HG02973 (cell line): ENCODE measurements around the gene TMEM86B.
"Not testable (repeated sequence)": the region's sequence is repeated elsewhere in the genome, so short reads cannot be mapped to it uniquely, and the experiment has no call there.

Experiments used
- ATAC-seq: cut with Tn5 transposase; IDR thresholded peaks from one replicate; pipeline ENCODE4 v1.9.1; 2021; ENCODE audit warnings: moderate library complexity; ENCODE audit not compliant: unreplicated experiment

TMEM86B gene

DNA sequence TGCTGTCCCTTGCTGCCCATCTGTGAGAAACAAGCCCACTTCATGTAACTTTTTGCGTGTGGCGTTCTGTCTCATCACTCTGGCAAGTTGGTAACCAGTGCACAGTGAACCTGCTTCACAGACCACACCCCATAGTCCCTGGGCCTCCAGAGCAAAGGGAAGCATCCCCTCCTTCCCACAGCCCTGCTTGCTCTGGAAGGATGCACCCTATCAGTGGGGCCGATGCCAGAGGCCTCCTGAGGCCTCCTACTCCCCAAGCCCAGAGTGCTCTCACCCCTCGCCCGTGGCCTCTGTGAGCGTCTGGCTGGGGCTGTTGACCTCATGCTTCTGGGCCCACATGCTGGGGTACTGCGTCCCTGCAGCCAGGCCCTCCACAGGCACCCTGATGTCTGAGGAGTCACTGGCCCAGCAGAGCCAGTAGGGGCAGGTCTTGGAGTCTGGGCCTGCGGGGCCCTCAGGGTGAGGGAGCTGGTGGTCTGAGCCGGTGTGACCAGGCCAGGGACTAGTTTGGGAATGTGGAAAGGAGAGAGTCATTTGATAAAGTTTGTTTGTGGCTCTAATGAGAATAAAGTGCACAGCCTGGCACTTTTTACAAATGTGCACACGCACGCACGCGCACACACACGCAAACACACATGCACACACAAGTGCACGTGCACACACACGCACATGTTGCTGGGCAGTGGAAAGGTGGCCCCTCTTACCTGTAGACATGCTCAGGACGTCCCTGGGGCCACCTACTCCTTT is 5.1 kb downstream of the TMEM86B start:
- ATAC-seq: no peak

DNA sequence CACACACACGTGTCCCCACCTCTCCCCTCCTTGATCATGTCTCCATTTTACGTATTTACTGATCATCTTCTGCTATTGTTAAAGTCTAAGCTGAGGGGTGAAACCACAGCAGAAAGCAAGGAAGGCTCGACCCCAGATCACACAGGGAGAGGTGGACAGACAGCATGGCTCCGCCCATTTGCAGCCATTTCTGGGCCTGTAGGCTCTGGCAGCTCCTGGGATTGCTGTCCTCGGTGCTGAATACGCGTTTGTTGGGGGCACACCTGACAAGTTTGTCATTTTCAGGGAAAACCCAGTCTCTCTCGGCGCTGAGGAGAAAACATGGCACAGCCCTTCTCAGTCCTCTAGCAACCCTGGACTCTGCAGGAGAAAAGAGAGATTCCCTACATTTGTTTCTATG is 8.0 kb downstream of the TMEM86B start:
- no peak for ATAC-seq

GRCh38 chr19:55216461-55217198 is 11.9 kb downstream of the TMEM86B start:
- ATAC-seq: no peak

DNA sequence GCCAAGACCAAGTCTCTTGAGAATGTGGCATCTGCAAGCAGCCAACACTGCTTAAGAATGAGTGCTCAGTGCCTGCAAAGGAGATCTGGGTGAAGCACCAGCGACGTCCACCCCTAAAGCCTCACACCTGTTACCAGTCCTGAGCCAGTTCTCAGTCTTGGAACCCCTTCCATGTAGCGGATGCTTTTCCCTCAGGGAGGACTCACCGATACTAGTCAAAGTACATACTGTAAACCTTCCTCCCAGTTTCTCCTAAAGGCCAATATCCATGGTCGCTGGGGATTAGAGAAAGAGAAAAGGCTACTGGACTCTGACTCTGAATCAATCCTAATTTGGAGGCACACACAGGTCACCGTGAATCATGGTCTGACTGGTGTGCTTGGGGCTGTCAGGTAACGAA is 15.0 kb downstream of the TMEM86B start:
- ATAC-seq: no peak

DNA sequence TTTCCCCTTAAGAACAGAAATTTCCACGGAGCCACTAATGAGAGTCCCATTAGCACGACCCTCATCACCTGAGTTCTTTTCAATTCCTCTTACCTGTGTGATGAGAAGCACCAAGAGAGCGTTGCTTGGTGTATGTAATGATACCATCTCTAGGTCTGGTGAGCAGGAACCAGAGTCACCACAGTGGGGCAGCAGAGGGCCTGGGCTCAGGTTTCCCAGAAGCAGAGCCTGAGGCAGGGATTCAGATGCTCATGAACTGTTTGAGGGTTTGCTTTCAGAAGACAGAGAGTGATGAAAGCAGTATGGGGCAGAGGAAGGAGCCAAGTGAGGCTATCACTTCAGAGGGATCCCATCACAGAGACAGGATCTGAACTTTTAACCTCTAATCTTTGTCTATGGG is 16.1 kb downstream of the TMEM86B start:
- no peak for ATAC-seq

DNA sequence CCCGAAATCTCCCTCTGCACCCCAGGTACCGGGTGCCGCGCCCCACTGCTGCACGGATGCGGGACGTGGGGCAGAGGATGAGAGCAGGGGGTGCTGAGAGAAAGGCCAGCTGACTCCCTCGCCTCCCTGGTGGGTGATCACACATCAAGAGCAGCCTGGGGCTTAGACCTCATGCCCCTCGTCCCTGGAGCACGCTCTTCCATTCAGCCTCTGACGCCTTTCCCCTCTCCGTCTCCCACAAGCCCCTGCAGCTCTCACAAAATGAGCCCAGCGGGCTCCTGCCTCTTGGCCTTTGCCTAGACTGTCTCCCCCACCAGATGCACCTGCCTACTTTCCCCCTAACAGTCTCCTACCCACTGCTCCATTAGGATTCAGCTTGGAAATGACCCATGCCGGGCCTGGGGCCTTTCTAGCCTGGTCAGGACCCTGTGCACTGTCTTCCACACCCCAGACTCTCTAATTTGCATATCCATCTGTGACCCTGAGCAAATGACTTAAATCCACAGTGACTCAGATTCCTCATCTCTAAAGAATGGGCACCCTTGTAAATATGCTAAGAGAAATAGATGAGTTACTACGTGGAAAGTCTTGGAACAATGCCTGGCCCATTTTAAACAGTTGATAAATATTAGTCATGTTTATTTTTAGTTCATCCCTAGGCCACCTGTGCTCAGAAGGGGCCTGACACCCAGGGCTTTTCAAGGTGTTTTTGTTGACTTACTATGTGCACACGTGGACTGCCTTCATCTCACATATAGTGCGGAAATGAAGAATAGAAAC is 18.7 kb downstream of the TMEM86B start:
- ATAC-seq: no peak

DNA sequence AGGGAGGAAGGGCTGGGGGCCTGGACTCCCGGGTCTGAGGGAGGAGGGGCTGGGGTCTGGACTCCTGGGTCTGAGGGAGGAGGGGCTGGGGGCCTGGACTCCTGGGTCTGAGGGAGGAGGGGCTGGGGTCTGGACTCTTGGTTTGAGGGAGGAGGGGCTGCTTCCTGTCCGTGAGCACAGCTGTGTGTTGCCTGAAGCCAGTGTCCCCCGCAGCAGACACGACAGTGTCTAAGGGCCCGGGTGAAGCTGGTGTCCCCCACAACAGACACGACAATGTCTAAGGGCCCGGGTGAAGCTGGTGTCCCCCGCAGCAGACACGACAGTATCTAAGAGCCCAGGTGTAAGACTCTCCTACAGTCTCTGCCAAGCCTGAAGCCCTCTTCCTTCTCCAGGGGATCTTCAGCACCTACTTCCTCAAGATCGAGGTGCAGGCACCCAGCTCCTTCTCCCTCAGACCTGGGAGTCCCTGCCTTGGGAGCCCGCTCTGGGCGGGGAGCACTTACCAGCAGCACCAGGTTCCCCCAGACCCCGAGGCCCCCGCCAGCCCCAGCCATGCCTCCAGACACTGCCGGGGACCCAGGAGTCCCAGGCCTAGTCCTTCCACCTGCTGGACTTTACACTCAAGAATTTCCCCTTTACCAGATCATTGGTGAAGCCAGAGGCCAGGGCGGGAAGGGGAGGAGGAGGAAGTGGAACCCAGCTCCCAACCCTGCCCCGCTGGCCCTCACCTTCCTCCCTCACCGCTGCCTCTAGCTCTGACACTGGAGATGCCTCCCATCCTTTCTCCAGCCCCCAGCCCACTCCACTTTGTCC is 19.5 kb downstream of the TMEM86B start, which contains the start of gene PTPRH:
Gene PTPRH (minus strand): TSS at position 622 of the 813 bp plus-strand sequence. CDS start 68 bp downstream, at position 554.
- no peak for ATAC-seq

- no peak for ATAC-seq
Measured at GRCh38 chr19:55206664-55207500, 21.7 kb downstream of the TMEM86B start.

DNA sequence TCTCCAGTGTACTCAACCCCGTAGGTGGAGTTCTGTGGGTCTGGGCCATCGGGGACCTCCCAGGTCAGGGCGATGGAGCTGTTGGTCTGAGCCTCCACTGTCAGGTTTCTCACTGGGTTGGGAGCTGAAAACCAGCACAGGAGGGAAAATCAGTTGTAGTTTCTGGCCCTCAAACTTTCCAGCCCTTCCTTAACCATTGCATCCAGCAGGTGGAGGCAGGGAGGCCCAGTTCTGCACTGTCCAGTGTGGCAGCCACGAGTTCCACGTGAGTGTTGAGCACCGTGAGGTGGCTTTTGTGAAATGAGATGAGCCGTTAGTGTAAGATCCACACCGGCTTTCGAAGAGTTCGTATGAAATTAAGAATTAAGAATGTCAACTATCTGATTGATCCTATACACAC is 26.4 kb downstream of the TMEM86B start:
- not testable (repeated sequence) for ATAC-seq

DNA sequence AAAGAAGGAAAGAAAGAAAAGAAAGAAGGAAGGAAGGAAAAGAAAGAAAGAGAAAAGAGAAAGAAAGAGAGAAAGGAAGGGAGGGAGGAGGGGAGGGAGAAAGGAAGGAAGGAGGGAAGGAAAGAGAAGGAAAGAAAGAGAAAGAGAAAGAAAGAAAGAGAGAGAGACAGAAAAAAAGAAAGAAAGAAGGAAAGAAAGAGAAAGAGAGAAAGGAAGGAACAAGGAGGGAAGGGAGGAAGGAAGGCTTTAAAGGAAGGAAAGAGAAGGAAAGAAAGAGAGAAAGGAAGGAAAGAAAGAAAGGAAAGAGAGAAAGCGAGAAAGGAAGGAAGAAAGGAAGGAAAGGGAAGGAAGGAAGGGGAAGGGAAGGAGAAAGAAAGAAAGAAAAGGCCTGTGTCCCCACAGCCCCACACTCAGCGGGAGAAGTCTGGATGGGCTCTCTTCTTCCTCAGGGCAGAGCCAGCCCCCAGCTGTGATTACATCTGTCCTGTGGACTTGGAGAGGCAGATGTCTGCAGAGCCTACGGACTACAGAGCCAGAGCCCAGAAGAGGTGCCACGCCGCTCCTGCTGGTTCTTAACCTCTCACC is 28.9 kb downstream of the TMEM86B start:
- no peak for ATAC-seq

GRCh38 chr19:55198651-55199050 is 29.9 kb downstream of the TMEM86B start:
- ATAC-seq: no peak

- no peak for ATAC-seq
Measured at GRCh38 chr19:55197528-55197927, 31.0 kb downstream of the TMEM86B start.

- ATAC-seq: no peak
Measured at GRCh38 chr19:55196803-55197202, 31.8 kb downstream of the TMEM86B start.

- no peak for ATAC-seq
Measured at GRCh38 chr19:55193481-55193880, 35.1 kb downstream of the TMEM86B start.

- no peak for ATAC-seq
Measured at GRCh38 chr19:55189403-55189835, 39.1 kb downstream of the TMEM86B start.

DNA sequence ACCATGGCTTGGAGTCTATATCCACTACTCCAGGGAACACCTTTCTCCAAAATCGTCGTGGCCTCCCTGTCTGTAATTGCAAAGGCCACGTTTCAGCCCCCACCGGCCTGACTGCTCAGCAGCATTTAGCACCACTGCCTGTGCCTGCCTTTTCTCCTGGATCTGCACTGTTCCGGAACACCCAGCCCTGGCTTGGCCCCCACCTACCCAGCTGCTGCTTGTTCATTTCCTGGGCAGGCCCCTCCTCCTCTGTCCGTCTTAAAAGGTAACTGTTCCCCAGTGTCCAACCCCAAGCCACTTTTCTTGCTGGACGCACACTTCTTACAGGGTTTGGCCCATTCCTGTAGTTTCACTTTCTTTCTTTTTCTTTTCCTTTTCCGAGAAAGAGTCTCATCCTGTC is 39.9 kb downstream of the TMEM86B start:
- ATAC-seq: no peak

- ATAC-seq: no peak
Measured at GRCh38 chr19:55186080-55186479, 42.5 kb downstream of the TMEM86B start.

- no peak for ATAC-seq
Measured at GRCh38 chr19:55181740-55182139, 46.8 kb downstream of the TMEM86B start.
